B cell (primary cell): ENCODE measurements around the gene TBPL2. TPM values are rescaled to one million over a fixed set of nuclear protein-coding genes. Genes with fewer than 3 reads are reported as not detected.

Experiments
- ATAC-seq: fragments of 200-7000 bp; cut with Tn5 transposase; one replicate; pipeline ENCODE4 v1.10.0; 2021; ENCODE audit warnings: low read depth, mild to moderate bottlenecking, moderate number of reproducible peaks, moderate library complexity
- CTCF ChIA-PET: fragments of 350-600 bp; sonication (Branson Sonifier 250); formaldehyde crosslinking; loops from one replicate; lab custom pipeline; 2021; ENCODE audit warnings: antibody characterized with exemption, inconsistent platforms; lab: Charles Lee
- POLR2A ChIA-PET: fragments of 350-600 bp; sonication (Branson Sonifier 250); formaldehyde crosslinking; loops from one replicate; lab custom pipeline; 2021; ENCODE audit warnings: antibody characterized with exemption; lab: Charles Lee
- DNase-seq: peaks from one replicate; pipeline ENCODE4 v3.0.0; 2013
- H2AFZ ChIP-seq: 2 replicates; pipeline ENCODE4 v1.6.1; 2012; ENCODE audit warnings: mild to moderate bottlenecking, low read depth, low read length; ENCODE audit not compliant: insufficient read depth, poor library complexity, severe bottlenecking
- H3K27ac ChIP-seq, 2 donors: 1 replicate in 1 of 2; 2 replicates in 1 of 2; pipeline ENCODE4 v1.5.1; 2012 to 2013; ENCODE audit warnings: low read length in 2 of 2, mild to moderate bottlenecking in 2 of 2, moderate library complexity in 1 of 2
- H3K27me3 ChIP-seq, 4 experiments: fragments of 200-600 bp in 1 of 4; sonication (generic) in 1 of 4; replicated peaks in 1 of 4; 1 replicate in 2 of 4; 2 replicates in 2 of 4; pipeline versions ENCODE4 v1.6.1 to v1.7.0; 2013 to 2016; ENCODE audit warnings: low read length in 3 of 4, mild to moderate bottlenecking in 2 of 4, mixed read lengths in 1 of 4, moderate library complexity in 1 of 4; ENCODE audit not compliant: insufficient read depth in 4 of 4, control insufficient read depth in 3 of 4; ENCODE audit errors: control extremely low read depth in 1 of 4
- H3K36me3 ChIP-seq, 2 experiments: replicated peaks in 1 of 2; 1 replicate in 1 of 2; 2 replicates in 1 of 2; pipeline versions ENCODE4 v1.6.1 to v1.7.1; 2013; ENCODE audit warnings: low read length in 1 of 2; ENCODE audit not compliant: insufficient read depth in 2 of 2, control insufficient read depth in 1 of 2; ENCODE audit errors: control extremely low read depth in 1 of 2, extremely low read depth in 1 of 2
- H3K4me1 ChIP-seq, 2 donors: fragments of 200-600 bp in 1 of 2; sonication (generic) in 1 of 2; 1 replicate in 1 of 2; 2 replicates in 1 of 2; pipeline versions ENCODE4 v1.5.1 to v1.6.1; 2013 to 2017; ENCODE audit warnings: low read length in 2 of 2; ENCODE audit not compliant: control insufficient read depth in 2 of 2, insufficient read depth in 2 of 2
- H3K4me2 ChIP-seq: replicated peaks from 2 replicates; pipeline ENCODE3; 2012; ENCODE audit warnings: mild to moderate bottlenecking, low read depth, low read length; ENCODE audit not compliant: poor library complexity, severe bottlenecking
- H3K4me3 ChIP-seq, 5 experiments: fragments of 200-600 bp in 1 of 5; sonication (generic) in 1 of 5; 1 replicate in 3 of 5; 2 replicates in 2 of 5; pipeline versions ENCODE4 v1.5.1 to v1.7.0; 2011 to 2016; ENCODE audit warnings: low read length in 4 of 5, mild to moderate bottlenecking in 4 of 5, low read depth in 2 of 5, control low read depth in 1 of 5, moderate library complexity in 1 of 5; ENCODE audit not compliant: insufficient read depth in 1 of 5; ENCODE audit errors: control extremely low read depth in 1 of 5, extremely low read depth in 1 of 5
- H3K79me2 ChIP-seq: fragments of 200-600 bp; sonication (generic); one replicate; pipeline ENCODE4 v1.6.0; 2016; ENCODE audit warnings: low read length; ENCODE audit not compliant: control insufficient read depth, insufficient read depth
- H3K9ac ChIP-seq: fragments of 200-600 bp; sonication (generic); 2 replicates; pipeline ENCODE4 v1.6.1; 2017; ENCODE audit warnings: mild to moderate bottlenecking, low read length, moderate library complexity
- H3K9me3 ChIP-seq, 3 donors: one replicate each; pipeline versions ENCODE4 v1.6.1 to v1.7.1; 2013; ENCODE audit warnings: low read length in 2 of 3; ENCODE audit not compliant: control insufficient read depth in 2 of 3, insufficient read depth in 1 of 3; ENCODE audit errors: control extremely low read depth in 1 of 3
- H4K20me1 ChIP-seq: 2 replicates; pipeline ENCODE4 v1.6.0; 2012; ENCODE audit warnings: mild to moderate bottlenecking, low read length; ENCODE audit not compliant: insufficient read depth, control insufficient read depth, poor library complexity, severe bottlenecking
- H3K27ac Mint-ChIP-seq: one replicate; pipeline ENCODE4 v1.8.0; 2021; ENCODE audit warnings: mixed read lengths
- H3K27me3 Mint-ChIP-seq: one replicate; pipeline ENCODE4 v1.8.0; 2021; ENCODE audit warnings: mixed read lengths
- H3K4me1 Mint-ChIP-seq: one replicate; pipeline ENCODE4 v1.8.0; 2021; ENCODE audit warnings: mixed read lengths
- H3K4me3 Mint-ChIP-seq: one replicate; pipeline ENCODE4 v1.8.0; 2021; ENCODE audit warnings: mixed read lengths
- H3K9me3 Mint-ChIP-seq: one replicate; pipeline ENCODE4 v1.8.0; 2022; ENCODE audit warnings: mixed read lengths; ENCODE audit not compliant: insufficient read depth
- CTCF ChIP-seq: fragments of 200-600 bp; IDR thresholded peaks from one replicate; pipeline ENCODE4 v1.8.0; 2022; ENCODE audit warnings: antibody characterized with exemption, mild to moderate bottlenecking
- EZH2 ChIP-seq: IDR thresholded peaks from 2 replicates; pipeline ENCODE4 v1.6.1; 2012; ENCODE audit warnings: borderline replicate concordance, low read depth, mild to moderate bottlenecking, moderate library complexity, low read length; ENCODE audit not compliant: insufficient read depth, poor library complexity, severe bottlenecking
- WGBS: methylation state at CpG from one replicate; pipeline ENCODE4 v1.1.5; 2013; ENCODE audit warnings: missing lambda C conversion rate; ENCODE audit not compliant: insufficient coverage; 5-methylcytosine and 5-hydroxymethylcytosine counted together
- intact Hi-C: fragments of 100-400 bp; cut with micrococcal nuclease; formaldehyde crosslinking; loops from one replicate; pipeline ENCODE4 v1.10.0; 2022
- polyA plus RNA-seq: library from polyadenylated mRNA; depleted of rRNA; stranded (reverse); fragments of >200 nt; gene quantifications from 2 replicates; pipeline ENCODE4 v1.2.3, GENCODE V29; 2012
- total RNA-seq, 2 donors: library from RNA; stranded (reverse); fragments of 120-200 nt in 1 of 2; gene quantifications; 1 replicate in 1 of 2; 2 replicates in 1 of 2; pipeline versions ENCODE4 v1.2.3 to v1.2.4, GENCODE V29; 2013 to 2022

TBPL2 gene
- total and polyA plus RNA-seq, 2 donors (not counting 1 experiment from before 2014, with no cell fraction given) = not detected

GRCh38 chr14:55399183-55399582 is 41.2 kb downstream of the TBPL2 start:
- Histone ChIP-seq H3K27me3 (no peaks in the 10 kb centered on the region), H3K4me3 (no peak overlapping the region), H3K9me3 (no peaks in the 10 kb centered on the region), H3K4me2 (no peak overlapping the region), H4K20me1 (peaks cover 38% of the 10 kb centered on the region), H3K79me2 (peaks cover 42% of the 10 kb centered on the region), H3K4me1 (no peaks in the 10 kb centered on the region), H3K36me3 (peaks cover 2 to 21% of the 10 kb centered on the region in 2 experiments), H3K9ac (no peak overlapping the region), H3K27ac (no peak overlapping the region), H2AFZ (no peak overlapping the region)
- Mint-ChIP-seq H3K27me3 (no peaks in the 10 kb centered on the region), H3K9me3 (no peaks in the 10 kb centered on the region), H3K4me1 (peaks cover 3% of the 10 kb centered on the region), H3K4me3 (no peak overlapping the region), H3K27ac (no peak overlapping the region)
- intact Hi-C loops = no loop called here
- ChIA-PET POLR2A (no interaction called here), CTCF (no interaction called here)
- no peak for TF ChIP-seq EZH2
- no peak for TF ChIP-seq CTCF
- no peak for ATAC-seq
- no CpG with 5 or more reads among the region's 1 CpG for WGBS
- DNase-seq = no peak

GRCh38 chr14:55398679-55399078 is 41.7 kb downstream of the TBPL2 start:
- WGBS = 100% methylated on average over 4 of the region's 5 CpGs
- no peaks in the 10 kb centered on the region for H3K9me3 ChIP-seq
- peaks cover 34% of the 10 kb centered on the region for H4K20me1 ChIP-seq
- Mint-ChIP-seq H3K9me3 (no peaks in the 10 kb centered on the region), H3K4me3 (no peak overlapping the region), H3K27me3 (no peaks in the 10 kb centered on the region), H3K4me1 (peaks cover 1% of the 10 kb centered on the region), H3K27ac (no peak overlapping the region)
- no peak overlapping the region for H3K4me2 ChIP-seq
- H3K9ac ChIP-seq = no peak overlapping the region
- POLR2A ChIA-PET = no interaction called here
- H3K4me3 ChIP-seq = no peak overlapping the region
- H3K36me3 ChIP-seq = peaks cover 2 to 21% of the 10 kb centered on the region in 2 experiments
- H2AFZ ChIP-seq = no peak overlapping the region
- DNase-seq (no peak), ATAC-seq (no peak)
- H3K27ac ChIP-seq = no peak overlapping the region
- H3K27me3 ChIP-seq = no peaks in the 10 kb centered on the region
- CTCF ChIA-PET = interaction anchor here (0.6 to 1.1 kb wide), 3 partner anchors 86 to 318 kb away, joined by 3 read pairs; no protein-coding TSS in a partner anchor
- intact Hi-C loops = no loop called here
- TF ChIP-seq EZH2 = no peak
- no peak for TF ChIP-seq CTCF
- peaks cover 38% of the 10 kb centered on the region for H3K79me2 ChIP-seq
- H3K4me1 ChIP-seq = no peaks in the 10 kb centered on the region
